Heart left ventricle (tissue), 16 donors: ENCODE data around the gene MEG3. TPM values are rescaled to one million over a fixed set of nuclear protein-coding genes. Genes with fewer than 3 reads are reported as not detected.
A peak's percentile ranks its signal among the peaks of the same experiment; 100 is the strongest.

Experiments used
- ATAC-seq, 4 donors: fragments of 200-7000 bp; cut with Tn5 transposase; one replicate each; pipeline ENCODE4 v1.9.1; 2020 to 2022; ENCODE audit warnings: moderate library complexity in 4 of 4, mild to moderate bottlenecking in 3 of 4, moderate number of reproducible peaks in 1 of 4
- DNase-seq, 5 donors: peaks; one replicate each; pipeline ENCODE4 v3.0.0-alpha.2; 2020
- H3K27ac ChIP-seq, 12 donors: fragments of 200-600 bp; sonication (generic) in 4 of 12; one replicate each; pipeline versions ENCODE4 v1.5.0 to v1.8.0; 2016 to 2022; ENCODE audit warnings: mild to moderate bottlenecking in 2 of 12
- H3K27me3 ChIP-seq, 9 donors: fragments of 200-600 bp; sonication (generic) in 2 of 9; one replicate each; pipeline versions ENCODE4 v1.5.1 to v1.8.0; 2016 to 2022; ENCODE audit warnings: mild to moderate bottlenecking in 3 of 9
- H3K36me3 ChIP-seq, 9 donors: fragments of 200-600 bp; sonication (generic) in 2 of 9; one replicate each; pipeline versions ENCODE4 v1.5.0 to v1.8.0; 2018 to 2022; ENCODE audit warnings: mild to moderate bottlenecking in 2 of 9
- H3K4me1 ChIP-seq, 12 donors: fragments of 200-600 bp; sonication (generic) in 4 of 12; one replicate each; pipeline versions ENCODE4 v1.5.0 to v1.8.0; 2016 to 2022; ENCODE audit warnings: mild to moderate bottlenecking in 3 of 12
- H3K4me3 ChIP-seq, 12 donors: fragments of 200-600 bp; sonication (generic) in 4 of 12; one replicate each; pipeline versions ENCODE4 v1.5.0 to v1.8.0; 2017 to 2022; ENCODE audit warnings: mild to moderate bottlenecking in 9 of 12, moderate library complexity in 4 of 12
- H3K9me3 ChIP-seq, 12 donors: fragments of 200-600 bp; sonication (generic) in 4 of 12; one replicate each; pipeline versions ENCODE4 v1.5.0 to v1.8.0; 2016 to 2022; ENCODE audit warnings: mild to moderate bottlenecking in 1 of 12
- POLR2A ChIP-seq, 2 donors: fragments of 450-650 bp; IDR thresholded peaks; one replicate each; pipeline ENCODE4 v1.6.1; 2017; ENCODE audit warnings: antibody characterized with exemption in 2 of 2, mild to moderate bottlenecking in 2 of 2, moderate library complexity in 2 of 2
- WGBS, 4 donors: extraction: QIAGEN DNeasy Blood & Tissue Kit in 2 of 4; methylation state at CpG; one replicate each; pipeline versions ENCODE4 v1.1.5 to v1.1.7; 2013 to 2018; 5-methylcytosine and 5-hydroxymethylcytosine counted together
- intact Hi-C, 10 donors: fragments of 100-400 bp; cut with DNase I; formaldehyde crosslinking; loops; one replicate each; pipeline versions ENCODE4 v1.11.1 to v1.14.2; 2022
- polyA plus RNA-seq, 2 donors: library from polyadenylated mRNA; stranded (reverse); fragments of 200-250 nt; gene quantifications; one replicate each; pipeline ENCODE4 v1.2.3, GENCODE V29; 2013
- total RNA-seq, 9 donors: library from RNA; depleted of rRNA in 2 of 9; stranded (reverse); fragments of >200 nt in 2 of 9; fragmentation: NEBNext Ultra II Directional in 3 of 9; extraction: Animal tissue kit (Norgen Biotek cat#: 25700) in 3 of 9; gene quantifications; one replicate each; pipeline versions ENCODE4 v1.1.0 to v1.2.4, GENCODE V29; 2016 to 2023
- TF ChIP-seq, protein P1 (sequence below), 12 donors: fragments of 200-600 bp; sonication (generic) in 4 of 12; IDR thresholded peaks; one replicate each; pipeline versions ENCODE4 v1.5.0 to v1.8.0; 2018 to 2022; ENCODE audit warnings: antibody characterized with exemption in 12 of 12, mild to moderate bottlenecking in 5 of 12
- donor health status: ischemic (EF 13 %, LVEDD 7.1; RV severe dilation, severe dysfunction).
- donor health status: healthy with polysubstance abuse.
- donor health status: DM: no; HTN: yes; CAD: no.
- donor health status: DM: no; HTN: no; CAD: no.
- donor health status: ischemic (EF 25% LVEDD 6.9; RV normal size, moderate dysfunction).
- donor health status: ischemic (EF 25% LVEDD 5.7; RV mildly dilated, moderate dysfunction).
- donor health status: healthy.
- donor health status: DM: yes; HTN: yes; CAD: no.
- donor health status: ischemic (EF 35%, LVEDD 5.7; RV mildly dilated, moderate dysfunction).
- donor health status: nonischemic (EF 11% LVEDD 7.7; RV severe dilation, severe dysfunction).
- donor health status: DM: yes; HTN: yes; CAD: no.
- donor health status: PGD.
- donor health status: ischemic (EF 29% LVEDD 5.4; RV normal size, mild dysfunction).
- donor health status: nonischemic (EF 23%, LVEDD 6.1; RV moderate dilation, normal function).

The MEG3 gene
- total and polyA plus RNA-seq, 11 donors: 3.6 to 37.7 (median 9.9) TPM

- intact Hi-C loops: no loop called here
- ATAC-seq (no peak), DNase-seq (peak in 1 of 5 donors; percentile 25)
- Histone ChIP-seq H3K9me3 (no peaks in the 10 kb centered on the region), H3K27ac (no peak overlapping the region), H3K4me3 (no peak overlapping the region), H3K27me3 (peaks cover 0 to 18% (median 0%) of the 10 kb centered on the region in 9 donors), H3K36me3 (no peaks in the 10 kb centered on the region), H3K4me1 (no peaks in the 10 kb centered on the region)
- TF ChIP-seq, protein P1, sequence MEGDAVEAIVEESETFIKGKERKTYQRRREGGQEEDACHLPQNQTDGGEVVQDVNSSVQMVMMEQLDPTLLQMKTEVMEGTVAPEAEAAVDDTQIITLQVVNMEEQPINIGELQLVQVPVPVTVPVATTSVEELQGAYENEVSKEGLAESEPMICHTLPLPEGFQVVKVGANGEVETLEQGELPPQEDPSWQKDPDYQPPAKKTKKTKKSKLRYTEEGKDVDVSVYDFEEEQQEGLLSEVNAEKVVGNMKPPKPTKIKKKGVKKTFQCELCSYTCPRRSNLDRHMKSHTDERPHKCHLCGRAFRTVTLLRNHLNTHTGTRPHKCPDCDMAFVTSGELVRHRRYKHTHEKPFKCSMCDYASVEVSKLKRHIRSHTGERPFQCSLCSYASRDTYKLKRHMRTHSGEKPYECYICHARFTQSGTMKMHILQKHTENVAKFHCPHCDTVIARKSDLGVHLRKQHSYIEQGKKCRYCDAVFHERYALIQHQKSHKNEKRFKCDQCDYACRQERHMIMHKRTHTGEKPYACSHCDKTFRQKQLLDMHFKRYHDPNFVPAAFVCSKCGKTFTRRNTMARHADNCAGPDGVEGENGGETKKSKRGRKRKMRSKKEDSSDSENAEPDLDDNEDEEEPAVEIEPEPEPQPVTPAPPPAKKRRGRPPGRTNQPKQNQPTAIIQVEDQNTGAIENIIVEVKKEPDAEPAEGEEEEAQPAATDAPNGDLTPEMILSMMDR (IDR thresholded peaks at IDR 0.05): no peak
- TF ChIP-seq POLR2A (IDR thresholded peaks at IDR 0.05): no peak
- 86 to 88% (median 87%) methylated on average over 21 of the region's 21 CpGs for WGBS, 4 donors
Observed at GRCh38 chr14:100840286-100841065, 14.6 kb downstream of the MEG3 start.

- H3K27ac ChIP-seq: no peak overlapping the region
- ATAC-seq: no peak
- peaks cover 0 to 2% (median 0%) of the 10 kb centered on the region in 9 donors for H3K36me3 ChIP-seq
- peak in 1 of 5 donors; percentile 34 for DNase-seq
- H3K9me3 ChIP-seq: no peaks in the 10 kb centered on the region
- no peak overlapping the region for H3K4me3 ChIP-seq
- no peak for TF ChIP-seq POLR2A (IDR thresholded peaks at IDR 0.05)
- TF ChIP-seq, protein P1 (IDR thresholded peaks at IDR 0.05): no peak
- WGBS, 4 donors: 87 to 92% (median 89%) methylated on average over 18 to 21 of the region's 21 CpGs
- intact Hi-C loops: no loop called here
- peaks cover 0 to 18% (median 0%) of the 10 kb centered on the region in 9 donors for H3K27me3 ChIP-seq
- no peaks in the 10 kb centered on the region for H3K4me1 ChIP-seq
Observed at GRCh38 chr14:100841066-100841760, 15.3 kb downstream of the MEG3 start.

DNA sequence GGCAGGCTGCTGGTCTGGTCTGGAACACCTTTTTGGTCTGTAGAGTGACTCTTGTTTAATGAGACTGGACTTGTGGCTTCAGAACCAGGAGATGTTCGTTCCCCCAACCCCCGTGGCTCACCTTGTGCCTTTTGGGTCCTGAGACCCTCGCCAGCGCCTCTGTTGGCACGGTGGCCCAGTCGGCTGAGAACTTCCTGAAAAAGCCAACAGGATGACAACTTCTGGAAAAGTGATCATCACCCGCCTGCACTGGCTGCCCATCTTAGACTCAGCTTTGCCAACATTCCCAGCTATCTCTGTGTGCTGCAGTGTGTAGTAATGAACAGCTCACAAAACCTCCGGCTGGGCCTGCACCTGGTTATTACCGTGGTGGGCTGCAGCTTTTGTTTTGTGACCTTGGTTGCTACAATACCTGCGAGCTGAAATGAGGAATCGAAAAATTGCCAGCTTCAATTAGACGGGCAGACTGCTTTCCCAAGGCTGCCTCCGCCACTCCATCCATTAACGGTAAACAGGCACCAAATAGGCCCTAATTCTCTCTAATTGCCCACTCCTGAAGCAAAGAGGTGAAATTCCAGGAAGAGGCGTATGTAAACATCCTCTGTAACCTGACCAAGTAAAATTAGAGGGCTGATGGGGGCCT is 16.0 kb downstream of the MEG3 start:
- Histone ChIP-seq H3K27me3 (peaks cover 0 to 22% (median 0%) of the 10 kb centered on the region in 9 donors), H3K4me1 (no peaks in the 10 kb centered on the region), H3K4me3 (no peak overlapping the region), H3K27ac (no peak overlapping the region), H3K9me3 (no peaks in the 10 kb centered on the region), H3K36me3 (peaks cover 0 to 2% (median 0%) of the 10 kb centered on the region in 9 donors)
- intact Hi-C loops: no loop called here
- no peak for DNase-seq
- no peak for TF ChIP-seq POLR2A (IDR thresholded peaks at IDR 0.05)
- TF ChIP-seq, protein P1 (IDR thresholded peaks at IDR 0.05): no peak
- no peak for ATAC-seq
- WGBS, 4 donors: 82 to 92% (median 83%) methylated on average over 9 to 15 of the region's 15 CpGs

DNA sequence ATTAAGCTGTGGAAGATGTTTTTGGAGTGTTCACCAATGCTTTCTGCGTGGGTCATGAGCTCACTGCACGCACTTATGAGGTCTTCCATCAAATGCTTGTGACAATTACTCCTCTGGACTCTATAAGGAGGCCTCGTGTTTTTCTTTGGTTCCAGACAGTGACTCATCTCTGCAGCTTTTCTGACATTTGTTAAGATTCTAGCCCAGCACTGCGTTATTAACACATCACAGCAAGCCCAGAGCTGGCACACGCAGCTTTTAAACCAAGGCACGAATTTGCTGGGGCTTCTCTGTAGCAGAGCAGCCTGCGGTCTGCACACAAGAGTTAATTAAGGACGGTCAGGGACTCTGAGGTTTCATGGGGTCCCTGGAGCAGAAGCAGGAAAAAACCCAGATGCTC is 16.9 kb downstream of the MEG3 start:
- Histone ChIP-seq H3K36me3 (peaks cover 0 to 2% (median 0%) of the 10 kb centered on the region in 9 donors), H3K27me3 (peaks cover 0 to 22% (median 0%) of the 10 kb centered on the region in 9 donors), H3K4me3 (no peak overlapping the region), H3K27ac (peak overlapping the region in 1 of 12 donors; percentile 1), H3K4me1 (no peaks in the 10 kb centered on the region), H3K9me3 (no peaks in the 10 kb centered on the region)
- ATAC-seq (peak in 3 of 4 donors; percentile 24 to 76 (median 39)), DNase-seq (peak in 1 of 5 donors; percentile 40)
- TF ChIP-seq, protein P1 (IDR thresholded peaks at IDR 0.05): no peak
- no peak for TF ChIP-seq POLR2A (IDR thresholded peaks at IDR 0.05)
- WGBS, 4 donors: 54 to 70% (median 64%) methylated on average over 8 of the region's 8 CpGs
- intact Hi-C loops: no loop called here
